Hepatocyte (in vitro differentiated cells): Measurements from ENCODE around the gene ZNF90. TPM values are rescaled to one million over a fixed set of nuclear protein-coding genes. Genes with fewer than 3 reads are reported as not detected.
A peak's percentile ranks its signal among the peaks of the same experiment; 100 is the strongest.

Experiments
- DNase-seq: peaks from one replicate; pipeline ENCODE4 v3.0.0-alpha.2; 2016; ENCODE audit warnings: low spot score
- H2AFZ ChIP-seq: fragments of 200-600 bp; sonication (generic); 2 replicates; pipeline ENCODE4 v1.6.0; 2016; ENCODE audit warnings: antibody characterized with exemption, mild to moderate bottlenecking
- H3K27ac ChIP-seq: fragments of 200-600 bp; sonication (generic); 2 replicates; pipeline ENCODE4 v1.5.1; 2016; ENCODE audit warnings: mild to moderate bottlenecking
- H3K27me3 ChIP-seq: fragments of 200-600 bp; sonication (generic); 2 replicates; pipeline ENCODE4 v1.6.1; 2016
- H3K36me3 ChIP-seq: fragments of 200-600 bp; sonication (generic); replicated peaks from 2 replicates; pipeline ENCODE4 v1.5.1; 2016; ENCODE audit warnings: low read depth; ENCODE audit not compliant: insufficient read depth
- H3K4me1 ChIP-seq: fragments of 200-600 bp; sonication (generic); 2 replicates; pipeline ENCODE4 v1.5.1; 2016; ENCODE audit warnings: mild to moderate bottlenecking, moderate library complexity; ENCODE audit not compliant: insufficient read depth
- H3K4me2 ChIP-seq: fragments of 200-600 bp; sonication (generic); 2 replicates; pipeline ENCODE4 v1.6.0; 2016
- H3K4me3 ChIP-seq: fragments of 200-600 bp; sonication (generic); 2 replicates; pipeline ENCODE4 v1.5.1; 2016; ENCODE audit warnings: mild to moderate bottlenecking
- H3K79me2 ChIP-seq: fragments of 200-600 bp; sonication (generic); 2 replicates; pipeline ENCODE4 v1.6.0; 2017; ENCODE audit warnings: mild to moderate bottlenecking
- H3K9me2 ChIP-seq: fragments of 200-600 bp; sonication (generic); replicated peaks from 2 replicates; pipeline ENCODE4 v1.6.0; 2017; ENCODE audit warnings: mild to moderate bottlenecking; ENCODE audit not compliant: insufficient read depth
- H3K9me3 ChIP-seq: fragments of 200-600 bp; sonication (generic); 2 replicates; pipeline ENCODE4 v1.5.1; 2016; ENCODE audit warnings: low read depth, mild to moderate bottlenecking
- H4K20me1 ChIP-seq: fragments of 200-600 bp; sonication (generic); 2 replicates; pipeline ENCODE4 v1.6.0; 2016; ENCODE audit warnings: mild to moderate bottlenecking; ENCODE audit not compliant: insufficient read depth, poor library complexity, severe bottlenecking
- EZH2 ChIP-seq: fragments of 200-600 bp; sonication (generic); IDR thresholded peaks from 2 replicates; pipeline ENCODE4 v1.6.1; 2016; ENCODE audit warnings: antibody characterized with exemption, mild to moderate bottlenecking, borderline replicate concordance
- EZH2phosphoT487 ChIP-seq: fragments of 200-600 bp; sonication (generic); IDR thresholded peaks from one replicate; pipeline ENCODE4 v1.6.1; 2018; ENCODE audit warnings: antibody characterized with exemption, mild to moderate bottlenecking, low read depth, moderate library complexity; ENCODE audit not compliant: unreplicated experiment, severe bottlenecking
- WGBS: methylation state at CpG from one replicate; pipeline ENCODE4 v1.1.6; 2016; ENCODE audit warnings: low lambda C conversion rate; ENCODE audit errors: missing lambda C conversion rate; 5-methylcytosine and 5-hydroxymethylcytosine counted together
- polyA plus RNA-seq: library from polyadenylated mRNA; unstranded; fragments of >200 nt; fragmentation: Nextera tagmentation; extraction: Ambion mirVana; gene quantifications from 2 replicates; pipeline ENCODE4 v1.2.1, GENCODE V29; 2016
- total RNA-seq: library from RNA; depleted of rRNA; stranded (reverse); fragments of >200 nt; gene quantifications from 2 replicates; pipeline ENCODE4 v1.2.3, GENCODE V29; 2014
- TF ChIP-seq, protein P1 (sequence below): fragments of 200-600 bp; sonication (generic); IDR thresholded peaks from 2 replicates; pipeline ENCODE4 v1.5.1; 2016; ENCODE audit warnings: antibody characterized with exemption, mild to moderate bottlenecking; ENCODE audit not compliant: poor library complexity

Gene ZNF90
- 8.7 TPM in 2 replicates for total RNA-seq
- 5.4 and 6.1 TPM in 2 replicates for polyA plus RNA-seq

DNA sequence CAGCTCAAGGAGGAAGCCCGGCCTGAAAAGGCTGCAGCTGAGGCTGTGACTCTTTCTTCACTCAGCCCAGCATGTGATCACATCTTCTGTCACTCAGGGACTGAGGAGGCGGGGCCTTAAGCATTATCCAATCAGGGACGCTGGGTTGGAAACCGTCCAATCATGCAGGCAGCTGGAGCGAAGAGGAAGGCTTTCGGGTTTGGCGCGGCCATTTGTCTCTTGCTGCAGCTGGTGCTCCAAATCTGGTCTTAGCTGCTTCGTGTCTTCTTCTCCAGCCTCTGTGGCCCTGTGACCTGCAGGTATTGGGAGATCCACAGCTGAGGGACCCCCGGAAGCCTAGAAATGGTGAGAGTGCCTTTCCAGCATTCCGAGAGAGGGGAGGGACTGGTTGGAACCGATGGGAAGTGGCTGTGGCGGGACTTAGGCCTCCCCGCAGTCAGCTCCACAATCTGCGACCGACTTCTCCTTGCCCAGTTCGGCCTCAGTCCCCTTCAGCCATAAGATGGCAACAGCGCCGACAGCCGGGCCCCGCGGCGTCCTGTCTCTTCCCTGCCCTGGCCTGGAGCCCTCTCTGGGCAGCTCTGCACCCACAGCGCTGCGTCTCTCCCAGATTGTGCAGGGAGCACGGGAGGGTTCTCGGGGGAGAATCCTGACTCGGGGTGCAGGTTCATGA lies at the start of gene ZNF90:
ZNF90 (plus strand) TSS at position 210 of the 673 bp plus-strand sequence; CDS start at position 343, 133 bp downstream.
- Histone ChIP-seq H3K27me3 (no peaks in the 10 kb centered on the region), H2AFZ (peak within 1 kb of the TSS; percentile 62), H3K9me3 (no peaks in the 10 kb centered on the region), H3K9me2 (no peaks in the 10 kb centered on the region), H4K20me1 (no peaks in the 10 kb centered on the region), H3K79me2 (peaks cover 21% of the 10 kb centered on the region), H3K4me2 (peak within 1 kb of the TSS; percentile 80), H3K27ac (peak within 1 kb of the TSS; percentile 62), H3K4me3 (peak within 1 kb of the TSS; percentile 29), H3K4me1 (peaks cover 4% of the 10 kb centered on the region), H3K36me3 (no peaks in the 10 kb centered on the region)
- peak; percentile 97 for DNase-seq
- WGBS, result 5% methylated on average over 28 of the region's 28 CpGs
- no peak for TF ChIP-seq EZH2
- TF ChIP-seq, protein P1, sequence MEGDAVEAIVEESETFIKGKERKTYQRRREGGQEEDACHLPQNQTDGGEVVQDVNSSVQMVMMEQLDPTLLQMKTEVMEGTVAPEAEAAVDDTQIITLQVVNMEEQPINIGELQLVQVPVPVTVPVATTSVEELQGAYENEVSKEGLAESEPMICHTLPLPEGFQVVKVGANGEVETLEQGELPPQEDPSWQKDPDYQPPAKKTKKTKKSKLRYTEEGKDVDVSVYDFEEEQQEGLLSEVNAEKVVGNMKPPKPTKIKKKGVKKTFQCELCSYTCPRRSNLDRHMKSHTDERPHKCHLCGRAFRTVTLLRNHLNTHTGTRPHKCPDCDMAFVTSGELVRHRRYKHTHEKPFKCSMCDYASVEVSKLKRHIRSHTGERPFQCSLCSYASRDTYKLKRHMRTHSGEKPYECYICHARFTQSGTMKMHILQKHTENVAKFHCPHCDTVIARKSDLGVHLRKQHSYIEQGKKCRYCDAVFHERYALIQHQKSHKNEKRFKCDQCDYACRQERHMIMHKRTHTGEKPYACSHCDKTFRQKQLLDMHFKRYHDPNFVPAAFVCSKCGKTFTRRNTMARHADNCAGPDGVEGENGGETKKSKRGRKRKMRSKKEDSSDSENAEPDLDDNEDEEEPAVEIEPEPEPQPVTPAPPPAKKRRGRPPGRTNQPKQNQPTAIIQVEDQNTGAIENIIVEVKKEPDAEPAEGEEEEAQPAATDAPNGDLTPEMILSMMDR, result no peak
- TF ChIP-seq EZH2phosphoT487, result no peak

DNA sequence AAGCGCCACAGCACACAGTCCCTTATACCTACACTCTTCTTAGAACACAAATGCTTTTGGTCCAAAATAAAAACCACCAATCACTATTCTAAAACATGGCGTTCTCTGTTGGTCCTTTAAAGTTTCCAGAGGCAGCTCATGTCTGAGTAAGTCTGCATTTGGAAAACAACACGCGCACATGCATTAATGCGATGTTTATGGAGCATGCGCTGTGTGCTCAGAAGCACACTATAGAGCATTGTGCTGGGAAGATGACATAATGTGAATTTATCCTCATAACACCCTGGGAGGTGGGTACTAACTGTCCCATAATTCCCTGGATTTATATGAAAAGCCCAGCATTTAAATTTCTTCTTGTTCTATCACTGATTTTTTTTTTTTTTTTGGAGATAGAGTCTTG lies 49.2 kb upstream of the ZNF90 start:
- Histone ChIP-seq H3K4me1 (no peaks in the 10 kb centered on the region), H3K79me2 (peaks cover 6% of the 10 kb centered on the region), H4K20me1 (no peaks in the 10 kb centered on the region), H3K4me3 (no peak overlapping the region), H3K27ac (no peak overlapping the region), H3K9me2 (no peaks in the 10 kb centered on the region), H3K36me3 (no peaks in the 10 kb centered on the region), H3K27me3 (no peaks in the 10 kb centered on the region), H2AFZ (no peak overlapping the region), H3K4me2 (no peak overlapping the region), H3K9me3 (no peaks in the 10 kb centered on the region)
- WGBS, result over 99% methylated on average over 6 of the region's 6 CpGs
- TF ChIP-seq EZH2phosphoT487 (no peak), EZH2 (no peak)
- TF ChIP-seq, protein P1, result no peak
- no peak for DNase-seq

DNA sequence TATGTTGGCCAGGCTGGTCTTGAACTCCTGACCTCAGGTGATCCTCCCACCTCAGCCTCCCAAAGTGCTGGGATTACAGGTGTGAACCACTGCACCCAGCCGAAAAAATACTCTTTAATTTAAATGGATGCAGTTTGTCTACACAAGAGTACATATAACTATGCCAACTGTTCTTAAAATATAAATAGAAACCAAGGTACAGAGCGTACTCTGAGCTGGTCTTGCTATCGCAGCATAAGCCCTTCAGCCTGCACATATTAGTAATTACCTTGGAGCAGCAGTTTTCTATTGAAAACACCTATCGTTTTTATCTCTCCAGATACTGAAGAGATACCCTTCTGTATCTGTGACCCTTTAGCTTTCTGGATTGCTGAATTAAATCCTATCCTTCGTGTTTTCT lies 41.9 kb upstream of the ZNF90 start:
- Histone ChIP-seq H3K27me3 (no peaks in the 10 kb centered on the region), H3K79me2 (peaks cover 49% of the 10 kb centered on the region)
- 94% methylated on average over 5 of the region's 5 CpGs for WGBS

More for the DNA sequence above, 41.9 kb upstream of the ZNF90 start:
- Histone ChIP-seq H3K4me2 (no peak overlapping the region), H3K4me3 (no peak overlapping the region), H3K9me3 (no peaks in the 10 kb centered on the region), H2AFZ (no peak overlapping the region), H4K20me1 (no peaks in the 10 kb centered on the region), H3K27ac (no peak overlapping the region), H3K4me1 (peaks cover 6% of the 10 kb centered on the region), H3K9me2 (no peaks in the 10 kb centered on the region), H3K36me3 (no peaks in the 10 kb centered on the region)
- no peak for DNase-seq
- TF ChIP-seq, protein P1, result no peak
- TF ChIP-seq EZH2phosphoT487 (no peak), EZH2 (no peak)
